Ovary (tissue), 9 donors: ENCODE data around the gene LY6G6D. TPM values are rescaled to one million over a fixed set of nuclear protein-coding genes. Genes with fewer than 3 reads are reported as not detected.

Source experiments
- DNase-seq, 5 donors: peaks; one replicate each; pipeline ENCODE4 v3.0.0-alpha.2; 2019 to 2020
- H3K27ac ChIP-seq, 2 donors: fragments of 200-600 bp; one replicate each; pipeline versions ENCODE4 v1.5.1 to v1.8.0; 2019 to 2022
- H3K27me3 ChIP-seq: fragments of 200-600 bp; one replicate; pipeline ENCODE4 v1.8.0; 2022
- H3K36me3 ChIP-seq: fragments of 200-600 bp; sonication (generic); one replicate; pipeline ENCODE4 v1.5.1; 2019
- H3K4me1 ChIP-seq: one replicate; pipeline ENCODE4 v1.8.1; 2013; ENCODE audit warnings: mild to moderate bottlenecking, moderate library complexity; ENCODE audit not compliant: insufficient read depth
- H3K4me3 ChIP-seq: fragments of 200-600 bp; sonication (generic); one replicate; pipeline ENCODE4 v1.5.1; 2017
- H3K9me3 ChIP-seq, 2 donors: fragments of 200-600 bp in 1 of 2; sonication (generic) in 1 of 2; one replicate each; pipeline versions ENCODE4 v1.5.1 to v1.8.1; 2013 to 2019; ENCODE audit warnings: mild to moderate bottlenecking in 1 of 2, moderate library complexity in 1 of 2
- CTCF ChIP-seq, 3 donors: fragments of 450-650 bp in 2 of 3; fragments of 200-600 bp in 1 of 3; IDR thresholded peaks; one replicate each; pipeline versions ENCODE4 v1.5.1 to v1.8.0; 2016 to 2022; ENCODE audit warnings: antibody characterized with exemption in 3 of 3, mild to moderate bottlenecking in 1 of 3
- EP300 ChIP-seq: sonication (generic); formaldehyde crosslinking; IDR thresholded peaks from one replicate; pipeline ENCODE4 v1.6.1; 2017; ENCODE audit warnings: antibody characterized with exemption
- POLR2A ChIP-seq: fragments of 450-650 bp; IDR thresholded peaks from one replicate; pipeline ENCODE4 v1.6.1; 2017; ENCODE audit warnings: antibody characterized with exemption, mild to moderate bottlenecking, moderate library complexity
- WGBS, 3 donors: extraction: QIAGEN DNeasy Blood & Tissue Kit in 1 of 3; methylation state at CpG; one replicate each; pipeline versions ENCODE4 v1.1.5 to v1.1.7; 2013 to 2017; 5-methylcytosine and 5-hydroxymethylcytosine counted together
- intact Hi-C, 4 donors: fragments of 100-400 bp; cut with DNase I; formaldehyde crosslinking; loops; one replicate each; pipeline versions ENCODE4 v1.11.0 to v1.15.1; 2022 to 2023
- polyA plus RNA-seq, 2 donors: library from polyadenylated mRNA; stranded (reverse); fragments of 200-250 nt in 1 of 2; fragments of 350-450 nt in 1 of 2; fragmentation: Illumina TruSeq in 1 of 2; extraction: RNeasy Lipid Tissue Mini Kit (QIAGEN cat#74804) in 1 of 2; gene quantifications; one replicate each; pipeline ENCODE4 v1.2.3, GENCODE V29; 2013 to 2014
- total RNA-seq, 7 donors: library from RNA; depleted of rRNA in 2 of 7; stranded (reverse); fragments of >200 nt in 2 of 7; fragmentation: NEBNext Ultra II Directional in 3 of 7; extraction: Animal tissue kit (Norgen Biotek cat#: 25700) in 3 of 7; gene quantifications; one replicate each; pipeline versions ENCODE4 v1.1.0 to v1.2.4, GENCODE V29; 2016 to 2023
- donor health status: DM: no; HTN: no; CAD: no; lungs with moderate emphysema.
- donor health status: DM: no; HTN: no; CAD: no.
- donor health status: Bipolar disorder and iron deficiency.
- donor health status: DM: yes; HTN: yes; CAD: no.
- donor health status: DM: no; HTN: no; CAD: no.
- donor health status: DM: yes; HTN: yes; CAD: no.

Gene LY6G6D
- total and polyA plus RNA-seq, 9 donors = not detected

- Histone ChIP-seq H3K9me3 (no peaks in the 10 kb centered on the region), H3K36me3 (no peaks in the 10 kb centered on the region), H3K27me3 (no peaks in the 10 kb centered on the region), H3K4me1 (peaks cover 11% of the 10 kb centered on the region), H3K27ac (peak overlapping the region; percentile 87 to 99), H3K4me3 (peak overlapping the region; percentile 58)
- TF ChIP-seq EP300 (no peak), POLR2A (no peak), CTCF (IDR thresholded peaks at IDR 0.05) (no peak)
- WGBS, 3 donors = 0% methylated on average over 10 of the region's 10 CpGs
- intact Hi-C loops = loop anchor here in 1 of 4 donors (2.0 kb wide), 1 partner anchor 26 kb away; the partner anchor contains the start of gene DDAH2
- DNase-seq = no peak
Measured at GRCh38 chr6:31702405-31702818, 12.7 kb upstream of the LY6G6D start.

DNA sequence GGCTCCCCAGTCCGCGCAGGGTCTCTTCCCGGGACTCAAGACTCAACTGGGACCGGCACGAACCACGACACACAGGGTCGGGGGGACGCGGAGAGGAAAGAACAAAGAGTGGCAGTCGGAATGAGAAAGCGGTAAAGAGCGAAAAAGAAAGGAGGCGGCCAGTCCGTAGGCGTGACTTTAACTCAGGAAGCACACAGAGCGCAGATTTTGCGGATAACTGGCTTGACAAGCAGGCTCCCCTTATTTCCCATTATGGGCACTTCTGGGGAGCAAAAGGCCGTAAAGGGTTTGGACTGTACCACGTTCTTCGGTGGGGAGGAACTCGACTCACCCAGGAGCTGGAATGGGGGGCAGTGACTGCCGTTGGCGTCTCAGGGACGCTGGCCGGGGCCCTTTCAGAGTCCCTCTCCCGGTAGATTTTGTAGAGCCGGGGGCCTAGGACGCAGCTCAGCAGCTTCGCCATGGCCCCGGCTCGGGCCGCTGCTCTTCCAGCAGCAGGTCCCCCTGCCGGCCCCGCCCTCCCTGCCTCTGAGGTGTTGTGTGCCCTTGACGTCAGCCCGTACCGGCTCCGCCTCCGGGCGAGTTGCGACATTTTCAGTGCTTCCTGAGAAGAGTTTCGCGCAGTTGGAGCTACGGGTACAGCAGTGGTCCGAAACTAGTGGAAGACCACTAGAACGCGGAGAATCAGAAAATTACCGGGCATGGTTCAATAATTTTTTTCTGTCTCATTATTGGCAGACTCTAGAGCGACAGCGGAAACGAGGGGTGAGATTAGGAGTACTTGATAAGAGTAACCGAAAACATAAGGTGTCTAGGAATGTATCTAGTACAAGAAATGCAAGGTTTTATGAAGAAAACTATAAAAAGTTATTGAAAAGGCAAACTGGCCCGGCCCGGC lies 12.1 kb upstream of the LY6G6D start, which contains the start of gene ABHD16A:
ABHD16A (minus strand) TSS at position 506 of the 898 bp plus-strand sequence; CDS start at position 463, 43 bp downstream.
- 0 to 1% (median 1%) methylated on average over 54 of the region's 54 CpGs for WGBS, 3 donors

DNA sequence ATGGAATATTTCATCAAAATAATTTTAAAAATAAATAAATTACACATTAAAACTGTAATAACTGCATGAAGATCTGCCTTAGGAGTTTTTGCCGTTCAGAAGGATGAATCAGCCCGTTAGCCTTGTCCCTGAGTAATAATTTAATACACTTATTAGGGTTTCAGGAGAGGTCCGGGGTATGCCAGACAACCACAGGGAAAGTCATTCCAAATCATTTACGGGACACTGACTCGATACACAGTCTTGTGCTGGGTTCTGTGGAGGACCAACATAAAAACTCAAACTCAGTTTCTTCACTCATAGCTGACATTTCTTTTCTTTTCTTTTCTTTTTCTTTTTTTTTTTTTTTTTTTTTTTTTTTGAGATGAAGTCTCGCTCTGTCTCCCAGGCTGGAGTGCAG lies 9.2 kb upstream of the LY6G6D start:
- WGBS, 3 donors = 75 to 82% (median 76%) methylated on average over 6 of the region's 6 CpGs
- Histone ChIP-seq H3K36me3 (no peaks in the 10 kb centered on the region), H3K4me1 (peaks cover 11% of the 10 kb centered on the region), H3K9me3 (no peaks in the 10 kb centered on the region), H3K27ac (no peak overlapping the region), H3K27me3 (no peaks in the 10 kb centered on the region), H3K4me3 (no peak overlapping the region)
- intact Hi-C loops = no loop called here
- DNase-seq = no peak
- TF ChIP-seq POLR2A (no peak), EP300 (no peak), CTCF (IDR thresholded peaks at IDR 0.05) (no peak)

More for the DNA sequence above, 12.1 kb upstream of the LY6G6D start, which contains the start of gene ABHD16A:
- Histone ChIP-seq H3K27ac (peak within 1 kb of the TSS; percentile 87 to 99), H3K4me1 (peaks cover 11% of the 10 kb centered on the region), H3K27me3 (no peaks in the 10 kb centered on the region), H3K9me3 (no peaks in the 10 kb centered on the region), H3K36me3 (no peaks in the 10 kb centered on the region), H3K4me3 (peak within 1 kb of the TSS; percentile 58)
- DNase-seq = peak; percentile 98 to 99 (median 99)
- TF ChIP-seq EP300 = no peak
- TF ChIP-seq CTCF (IDR thresholded peaks at IDR 0.05) = peak in 2 of 3 donors; percentile 19 to 35
- peak; percentile 98 for TF ChIP-seq POLR2A
- intact Hi-C loops = loop anchor here in 1 of 4 donors (2.0 kb wide), 1 partner anchor 26 kb away; the partner anchor contains the start of gene DDAH2

GRCh38 chr6:31706599-31706998 lies 8.5 kb upstream of the LY6G6D start, which contains the start of gene LY6G6F:
Gene LY6G6F, plus strand, starts transcription at chr6:31706866. Its CDS starts 41 bp downstream, at chr6:31706907.
- no peak for DNase-seq
- no peaks in the 10 kb centered on the region for H3K27me3 ChIP-seq
- no peak within 1 kb of the TSS for H3K27ac ChIP-seq
- H3K9me3 ChIP-seq = no peaks in the 10 kb centered on the region
- TF ChIP-seq EP300 (no peak), POLR2A (no peak), CTCF (IDR thresholded peaks at IDR 0.05) (no peak)
- H3K36me3 ChIP-seq = no peaks in the 10 kb centered on the region
- intact Hi-C loops = no loop called here
- H3K4me3 ChIP-seq = no peak within 1 kb of the TSS
- WGBS, 3 donors = 41 to 49% (median 43%) methylated on average over 3 of the region's 3 CpGs
- H3K4me1 ChIP-seq = peaks cover 7% of the 10 kb centered on the region
